GM19397 (cell line): ENCODE results near the gene TMEM163.
"Not testable (repeated sequence)": the region's sequence is repeated elsewhere in the genome, so short reads cannot be mapped to it uniquely, and the experiment has no call there.

Experiments
- ATAC-seq: cut with Tn5 transposase; IDR thresholded peaks from one replicate; pipeline ENCODE4 v1.9.1; 2021; ENCODE audit warnings: mild to moderate bottlenecking, moderate library complexity; ENCODE audit not compliant: unreplicated experiment

The TMEM163 gene

GRCh38 chr2:134583997-134584520, 134.7 kb downstream of the TMEM163 start:
- ATAC-seq: no peak

- no peak for ATAC-seq
Observed at GRCh38 chr2:134583462-134583861, 135.3 kb downstream of the TMEM163 start.

GRCh38 chr2:134582547-134582899, 136.3 kb downstream of the TMEM163 start:
- no peak for ATAC-seq

GRCh38 chr2:134581877-134582546, 136.8 kb downstream of the TMEM163 start:
- no peak for ATAC-seq

GRCh38 chr2:134578316-134578715, 140.5 kb downstream of the TMEM163 start:
- no peak for ATAC-seq

- ATAC-seq: no peak
Observed at GRCh38 chr2:134576478-134576877, 142.3 kb downstream of the TMEM163 start.

GRCh38 chr2:134575888-134576287, 142.9 kb downstream of the TMEM163 start:
- ATAC-seq: no peak

- ATAC-seq: no peak
Observed at GRCh38 chr2:134574611-134575330, 144.0 kb downstream of the TMEM163 start.

- ATAC-seq: no peak
Observed at GRCh38 chr2:134573724-134574123, 145.1 kb downstream of the TMEM163 start.

GRCh38 chr2:134573085-134573370, 145.8 kb downstream of the TMEM163 start:
- ATAC-seq: no peak

GRCh38 chr2:134572314-134573084, 146.3 kb downstream of the TMEM163 start:
- no peak for ATAC-seq

GRCh38 chr2:134570676-134571075, 148.1 kb downstream of the TMEM163 start:
- no peak for ATAC-seq

GRCh38 chr2:134568413-134568812, 150.4 kb downstream of the TMEM163 start:
- no peak for ATAC-seq

- no peak for ATAC-seq
Observed at GRCh38 chr2:134567666-134568065, 151.1 kb downstream of the TMEM163 start.

- not testable (repeated sequence) for ATAC-seq
Observed at GRCh38 chr2:134564955-134565354, 153.8 kb downstream of the TMEM163 start.

- no peak for ATAC-seq
Observed at GRCh38 chr2:134564549-134564948, 154.3 kb downstream of the TMEM163 start.

GRCh38 chr2:134558208-134558830, 160.5 kb downstream of the TMEM163 start:
- ATAC-seq: no peak

GRCh38 chr2:134555411-134555810, 163.4 kb downstream of the TMEM163 start:
- no peak for ATAC-seq

GRCh38 chr2:134553657-134554056, 165.1 kb downstream of the TMEM163 start:
- ATAC-seq: no peak

- no peak for ATAC-seq
Observed at GRCh38 chr2:134550566-134551164, 168.1 kb downstream of the TMEM163 start.

- ATAC-seq: no peak
Observed at GRCh38 chr2:134549104-134549503, 169.7 kb downstream of the TMEM163 start.
